Right atrium auricular region (tissue), 2 donors: ENCODE data around the gene FUS. TPM values are rescaled to one million over a fixed set of nuclear protein-coding genes. Genes with fewer than 3 reads are reported as not detected.
"Not testable (repeated sequence)": the region's sequence is repeated elsewhere in the genome, so short reads cannot be mapped to it uniquely, and the experiment has no call there.

ENCODE experiments used
- DNase-seq: peaks from one replicate; pipeline ENCODE4 v3.0.0-alpha.2; 2019; ENCODE audit warnings: low spot score
- H3K27ac ChIP-seq, 2 donors: fragments of 200-600 bp; sonication (generic); 1 replicate in 1 of 2; 2 replicates in 1 of 2; pipeline ENCODE4 v1.5.1; 2016 to 2019
- H3K27me3 ChIP-seq, 2 donors: fragments of 200-600 bp; sonication (generic); one replicate each; pipeline versions ENCODE4 v1.5.1 to v1.6.0; 2017 to 2019
- H3K36me3 ChIP-seq: fragments of 200-600 bp; sonication (generic); one replicate; pipeline ENCODE4 v1.5.1; 2016
- H3K4me1 ChIP-seq, 2 donors: fragments of 200-600 bp; sonication (generic); one replicate each; pipeline versions ENCODE4 v1.5.1 to v1.6.0; 2017 to 2019
- H3K4me3 ChIP-seq, 2 donors: fragments of 200-600 bp; sonication (generic); 1 replicate in 1 of 2; 2 replicates in 1 of 2; pipeline ENCODE4 v1.5.1; 2017 to 2019; ENCODE audit warnings: mild to moderate bottlenecking in 1 of 2, moderate library complexity in 1 of 2
- H3K9me3 ChIP-seq, 2 donors: fragments of 200-600 bp; sonication (generic); one replicate each; pipeline ENCODE4 v1.5.1; 2019
- total RNA-seq, 2 donors: library from RNA; depleted of rRNA; stranded (reverse); fragments of >200 nt; gene quantifications; one replicate each; pipeline ENCODE4 v1.1.0, GENCODE V29; 2016
- TF ChIP-seq, protein P1 (sequence below), 2 donors: fragments of 200-600 bp; sonication (generic); IDR thresholded peaks; one replicate each; pipeline ENCODE4 v1.5.1; 2019; ENCODE audit warnings: antibody characterized with exemption in 2 of 2

Gene FUS
- total RNA-seq, 2 donors from 2014 or later = 16.9 to 34.3 TPM

DNA sequence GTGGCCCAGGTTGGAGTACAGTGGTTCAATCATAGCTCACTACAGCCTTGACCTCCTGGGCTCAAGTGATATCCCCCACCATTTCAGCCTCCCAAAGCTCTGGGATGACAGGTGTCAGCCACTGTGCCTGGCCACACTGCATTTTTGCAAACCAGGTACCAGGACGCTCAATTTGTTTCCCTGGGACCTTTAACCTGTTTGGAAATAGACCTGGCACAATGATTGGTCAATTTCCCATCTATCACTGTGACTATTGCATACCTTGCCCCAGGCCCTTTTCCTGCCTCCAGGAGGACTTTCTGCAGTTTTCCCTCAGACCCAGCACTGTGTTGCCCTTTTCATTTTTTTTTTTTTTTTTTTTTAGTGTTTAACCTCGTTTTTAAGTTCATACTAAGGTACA lies 11.1 kb upstream of the FUS start:
- TF ChIP-seq, protein P1, sequence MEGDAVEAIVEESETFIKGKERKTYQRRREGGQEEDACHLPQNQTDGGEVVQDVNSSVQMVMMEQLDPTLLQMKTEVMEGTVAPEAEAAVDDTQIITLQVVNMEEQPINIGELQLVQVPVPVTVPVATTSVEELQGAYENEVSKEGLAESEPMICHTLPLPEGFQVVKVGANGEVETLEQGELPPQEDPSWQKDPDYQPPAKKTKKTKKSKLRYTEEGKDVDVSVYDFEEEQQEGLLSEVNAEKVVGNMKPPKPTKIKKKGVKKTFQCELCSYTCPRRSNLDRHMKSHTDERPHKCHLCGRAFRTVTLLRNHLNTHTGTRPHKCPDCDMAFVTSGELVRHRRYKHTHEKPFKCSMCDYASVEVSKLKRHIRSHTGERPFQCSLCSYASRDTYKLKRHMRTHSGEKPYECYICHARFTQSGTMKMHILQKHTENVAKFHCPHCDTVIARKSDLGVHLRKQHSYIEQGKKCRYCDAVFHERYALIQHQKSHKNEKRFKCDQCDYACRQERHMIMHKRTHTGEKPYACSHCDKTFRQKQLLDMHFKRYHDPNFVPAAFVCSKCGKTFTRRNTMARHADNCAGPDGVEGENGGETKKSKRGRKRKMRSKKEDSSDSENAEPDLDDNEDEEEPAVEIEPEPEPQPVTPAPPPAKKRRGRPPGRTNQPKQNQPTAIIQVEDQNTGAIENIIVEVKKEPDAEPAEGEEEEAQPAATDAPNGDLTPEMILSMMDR (IDR thresholded peaks at IDR 0.05) = no peak
- no peaks in the 10 kb centered on the region for H3K9me3 ChIP-seq
- H3K36me3 ChIP-seq = no peaks in the 10 kb centered on the region
- H3K27ac ChIP-seq = no peak overlapping the region
- H3K4me1 ChIP-seq = peaks cover 0 to 7% of the 10 kb centered on the region in 2 donors
- DNase-seq = no peak
- H3K4me3 ChIP-seq = no peak overlapping the region
- H3K27me3 ChIP-seq = no peaks in the 10 kb centered on the region

DNA sequence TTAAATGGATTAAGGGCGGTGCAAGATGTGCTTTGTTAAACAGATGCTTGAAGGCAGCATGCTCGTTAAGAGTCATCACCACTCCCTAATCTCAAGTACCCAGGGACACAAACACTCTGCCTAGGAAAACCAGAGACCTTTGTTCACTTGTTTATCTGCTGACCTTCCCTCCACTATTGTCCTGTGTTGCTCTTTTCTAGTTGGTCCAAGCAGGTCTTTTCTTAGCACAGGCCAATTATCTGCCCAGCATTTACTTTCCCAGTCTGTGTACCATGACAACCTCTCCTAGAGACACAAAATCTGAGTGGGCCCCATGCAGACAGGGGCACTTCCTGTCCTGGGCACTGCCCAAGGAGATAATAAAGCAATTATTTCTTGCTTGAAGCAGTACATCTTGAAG lies 9.9 kb upstream of the FUS start:
- not testable (repeated sequence) for H3K36me3 ChIP-seq, H3K4me1 ChIP-seq, H3K4me3 ChIP-seq, H3K9me3 ChIP-seq, H3K27me3 ChIP-seq, DNase-seq
- H3K27ac ChIP-seq = peak overlapping the region; percentile 37 to 53

DNA sequence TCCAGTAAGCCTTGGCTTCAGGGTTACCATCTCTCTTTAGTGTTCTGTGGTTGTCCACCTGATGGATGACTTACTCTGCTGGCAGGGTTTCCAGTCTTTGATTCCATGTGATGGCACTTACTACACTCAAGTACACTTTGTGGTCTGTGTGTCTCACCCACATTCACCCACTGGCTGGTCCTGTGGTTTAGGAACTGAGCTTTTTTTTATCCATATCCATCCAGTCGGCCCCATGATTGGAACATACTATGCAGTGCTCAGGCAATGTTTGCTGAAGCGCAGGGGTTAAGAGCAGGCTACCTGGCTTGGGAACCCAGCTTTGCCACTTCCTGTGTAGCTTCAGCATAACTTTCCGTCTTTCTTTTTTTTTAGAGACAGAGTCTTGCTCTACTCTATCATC lies 2.8 kb upstream of the FUS start:
- H3K27me3 ChIP-seq = no peaks in the 10 kb centered on the region
- no peaks in the 10 kb centered on the region for H3K36me3 ChIP-seq
- H3K4me1 ChIP-seq = peaks cover 0 to 22% of the 10 kb centered on the region in 2 donors
- TF ChIP-seq, protein P1 (IDR thresholded peaks at IDR 0.05) = no peak
- no peaks in the 10 kb centered on the region for H3K9me3 ChIP-seq
- no peak overlapping the region for H3K4me3 ChIP-seq
- no peak for DNase-seq
- no peak overlapping the region for H3K27ac ChIP-seq

DNA sequence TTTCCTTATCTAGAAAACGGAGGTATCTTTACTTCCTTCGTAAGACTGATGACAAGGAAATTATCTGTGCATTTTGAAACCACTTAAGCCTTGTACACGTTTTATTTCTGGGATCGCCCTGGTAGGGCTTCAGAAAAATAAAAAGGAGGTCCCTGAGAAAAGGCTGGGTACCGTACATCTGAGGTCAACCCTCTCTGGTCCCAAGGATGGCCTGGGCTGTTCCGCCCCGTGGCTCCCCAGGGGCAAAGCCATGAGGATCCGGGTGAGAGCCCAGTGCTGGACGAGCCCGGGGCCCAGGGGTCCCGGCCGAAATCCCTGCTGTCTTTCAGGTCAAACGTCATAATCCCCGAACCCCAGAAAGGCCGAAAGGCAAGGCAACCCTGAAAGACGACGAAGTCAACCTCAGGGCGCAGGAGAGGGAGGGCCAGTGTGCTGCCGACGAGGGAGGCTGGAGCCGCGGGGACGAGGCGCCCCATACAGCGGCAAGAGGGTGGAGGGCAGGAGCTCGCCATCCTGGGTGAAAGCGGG lies 656 bp upstream of the FUS start:
- no peak for DNase-seq
- peaks cover 18% of the 10 kb centered on the region for H3K36me3 ChIP-seq
- peak overlapping the region; percentile 97 to 100 for H3K27ac ChIP-seq
- peaks cover 0 to 42% of the 10 kb centered on the region in 2 donors for H3K4me1 ChIP-seq
- H3K4me3 ChIP-seq = peak overlapping the region; percentile 94 to 99
- no peaks in the 10 kb centered on the region for H3K9me3 ChIP-seq
- no peaks in the 10 kb centered on the region for H3K27me3 ChIP-seq
- TF ChIP-seq, protein P1 (IDR thresholded peaks at IDR 0.05) = no peak

DNA sequence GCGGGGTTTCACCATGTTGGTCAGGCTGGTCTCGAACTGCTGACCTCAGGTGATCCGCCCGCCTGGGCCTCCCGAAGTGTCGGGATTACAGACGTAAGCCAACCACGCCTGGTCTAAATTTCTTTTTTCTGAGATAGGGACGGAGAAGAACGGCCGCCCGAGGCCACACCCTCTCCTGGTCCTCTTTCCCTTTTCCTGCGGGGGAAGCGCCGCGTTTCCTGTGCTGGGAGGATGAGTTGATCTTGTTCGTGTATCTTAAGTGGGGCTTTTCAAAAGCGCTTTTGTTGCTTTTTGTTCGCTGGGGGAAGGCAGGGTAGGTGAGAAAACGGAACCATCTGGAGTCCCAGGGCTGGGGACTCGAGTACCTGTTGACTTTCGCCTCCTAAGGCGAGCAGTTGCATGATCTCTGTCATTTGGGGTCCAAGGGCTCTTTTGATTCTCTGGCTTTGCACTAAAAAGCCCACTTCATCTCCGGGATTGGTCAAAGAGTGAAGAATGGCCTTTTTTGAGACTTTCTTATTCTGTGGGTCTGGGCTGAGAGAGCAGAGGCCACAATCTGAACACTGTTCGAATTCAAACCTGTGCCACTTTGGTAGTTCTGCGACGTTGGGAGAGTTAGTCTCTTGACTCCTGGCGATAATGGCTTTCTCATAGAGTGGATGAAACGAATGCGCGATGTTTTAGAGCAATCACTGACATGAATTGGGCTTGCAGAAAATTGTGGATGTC lies 1.3 kb downstream of the FUS start:
- peak; percentile 63 for DNase-seq
- Histone ChIP-seq H3K36me3 (peaks cover 38% of the 10 kb centered on the region), H3K4me3 (peak overlapping the region; percentile 94 to 99), H3K9me3 (no peaks in the 10 kb centered on the region), H3K27me3 (no peaks in the 10 kb centered on the region), H3K4me1 (peaks cover 0 to 42% of the 10 kb centered on the region in 2 donors), H3K27ac (peak overlapping the region; percentile 97 to 100)
- TF ChIP-seq, protein P1 (IDR thresholded peaks at IDR 0.05) = no peak

DNA sequence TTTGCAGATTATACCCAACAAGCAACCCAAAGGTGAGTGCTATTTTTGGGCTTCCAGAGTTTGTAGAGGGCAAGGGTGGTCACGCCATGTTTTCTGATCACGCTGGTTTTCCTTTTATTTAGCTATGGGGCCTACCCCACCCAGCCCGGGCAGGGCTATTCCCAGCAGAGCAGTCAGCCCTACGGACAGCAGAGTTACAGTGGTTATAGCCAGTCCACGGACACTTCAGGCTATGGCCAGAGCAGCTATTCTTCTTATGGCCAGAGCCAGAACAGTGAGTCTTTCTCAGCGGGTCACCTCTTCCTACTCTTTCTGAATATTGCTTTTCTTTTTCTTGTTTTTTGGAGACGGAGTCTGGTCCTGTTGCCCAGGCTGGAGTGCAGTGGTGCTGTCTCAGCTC lies 2.5 kb downstream of the FUS start:
- DNase-seq = no peak
- no peak overlapping the region for H3K27ac ChIP-seq
- no peaks in the 10 kb centered on the region for H3K9me3 ChIP-seq
- H3K4me3 ChIP-seq = peak overlapping the region in 1 of 2 donors; percentile 99
- TF ChIP-seq, protein P1 (IDR thresholded peaks at IDR 0.05) = no peak
- H3K27me3 ChIP-seq = no peaks in the 10 kb centered on the region
- H3K36me3 ChIP-seq = peaks cover 49% of the 10 kb centered on the region
- H3K4me1 ChIP-seq = peaks cover 0 to 42% of the 10 kb centered on the region in 2 donors
